Fibroblast of lung (primary cell): ENCODE results near the gene PRICKLE1. TPM values are rescaled to one million over a fixed set of nuclear protein-coding genes. Genes with fewer than 3 reads are reported as not detected.

ENCODE experiments used
- DNase-seq, 2 donors: peaks; one replicate each; pipeline versions ENCODE4 v3.0.0 to v3.0.0-alpha.2; 2010; ENCODE audit warnings: low read depth in 2 of 2
- H2AFZ ChIP-seq: 2 replicates; pipeline ENCODE4 v1.5.1; 2012; ENCODE audit warnings: low read length, control low read depth, inconsistent platforms
- H3K27ac ChIP-seq: 2 replicates; pipeline ENCODE4 v1.5.1; 2011; ENCODE audit warnings: low read length, control low read depth; ENCODE audit not compliant: insufficient read depth
- H3K27me3 ChIP-seq: 2 replicates; pipeline ENCODE4 v1.5.1; 2011; ENCODE audit warnings: mild to moderate bottlenecking, low read length; ENCODE audit not compliant: control insufficient read depth, insufficient read depth
- H3K36me3 ChIP-seq: 2 replicates; pipeline ENCODE4 v1.5.1; 2011; ENCODE audit warnings: low read length; ENCODE audit not compliant: control insufficient read depth, insufficient read depth
- H3K4me1 ChIP-seq: 2 replicates; pipeline ENCODE4 v1.5.1; 2011; ENCODE audit warnings: low read length; ENCODE audit not compliant: control insufficient read depth, insufficient read depth; ENCODE audit errors: extremely low read depth
- H3K4me2 ChIP-seq: 2 replicates; pipeline ENCODE4 v1.5.1; 2011; ENCODE audit warnings: low read length, control low read depth; ENCODE audit not compliant: insufficient read depth; ENCODE audit errors: extremely low read depth
- H3K4me3 ChIP-seq, 4 experiments: fragments of 200-600 bp in 1 of 4; sonication (generic) in 1 of 4; replicated peaks in 1 of 4; 2 replicates each; pipeline ENCODE4 v1.5.1; 2011 to 2016; ENCODE audit warnings: low read length in 4 of 4, low read depth in 3 of 4, mild to moderate bottlenecking in 3 of 4, control low read depth in 2 of 4, inconsistent platforms in 1 of 4, mixed read lengths in 1 of 4; ENCODE audit not compliant: insufficient read depth in 1 of 4; ENCODE audit errors: control extremely low read depth in 1 of 4
- H3K79me2 ChIP-seq: 2 replicates; pipeline ENCODE4 v1.5.1; 2012; ENCODE audit warnings: mild to moderate bottlenecking, low read length, inconsistent platforms; ENCODE audit not compliant: control insufficient read depth, insufficient read depth
- H3K9ac ChIP-seq: 2 replicates; pipeline ENCODE4 v1.5.1; 2011; ENCODE audit warnings: mild to moderate bottlenecking, low read length, control low read depth; ENCODE audit not compliant: insufficient read depth
- H3K9me3 ChIP-seq: 2 replicates; pipeline ENCODE4 v1.5.1; 2012; ENCODE audit warnings: low read depth, low read length; ENCODE audit not compliant: control insufficient read depth, insufficient read depth
- H4K20me1 ChIP-seq: 2 replicates; pipeline ENCODE4 v1.5.1; 2011; ENCODE audit warnings: low read length; ENCODE audit not compliant: control insufficient read depth, insufficient read depth; ENCODE audit errors: extremely low read depth
- EZH2 ChIP-seq: IDR thresholded peaks from 2 replicates; pipeline ENCODE4 v1.5.1; 2012; ENCODE audit warnings: low read length, control low read depth, mild to moderate bottlenecking; ENCODE audit errors: missing control alignments
- polyA plus RNA-seq, 2 donors: library from polyadenylated mRNA; depleted of rRNA in 1 of 2; stranded (reverse) in 1 of 2; unstranded in 1 of 2; fragments of >200 nt; gene quantifications; 2 replicates each; pipeline ENCODE4 v1.2.1, GENCODE V29; 2011 to 2012; ENCODE audit warnings: missing spikeins in 1 of 2
- total RNA-seq: library from RNA; depleted of rRNA; stranded (reverse); fragments of >200 nt; gene quantifications from 2 replicates; pipeline ENCODE4 v1.2.1, GENCODE V29; 2014
- TF ChIP-seq, protein P1 (sequence below), 2 donors: IDR thresholded peaks in 1 of 2; conservative IDR thresholded peaks in 1 of 2; 1 replicate in 1 of 2; 2 replicates in 1 of 2; pipeline ENCODE4 v1.5.1; 2011 to 2012; ENCODE audit warnings: low read length in 2 of 2, control low read depth in 1 of 2, inconsistent platforms in 1 of 2, low read depth in 1 of 2, mild to moderate bottlenecking in 1 of 2

Gene PRICKLE1
- total and polyA plus RNA-seq, 2 donors (not counting 1 experiment from before 2014, with no cell fraction given), result 3.4 to 9.6 TPM

DNA sequence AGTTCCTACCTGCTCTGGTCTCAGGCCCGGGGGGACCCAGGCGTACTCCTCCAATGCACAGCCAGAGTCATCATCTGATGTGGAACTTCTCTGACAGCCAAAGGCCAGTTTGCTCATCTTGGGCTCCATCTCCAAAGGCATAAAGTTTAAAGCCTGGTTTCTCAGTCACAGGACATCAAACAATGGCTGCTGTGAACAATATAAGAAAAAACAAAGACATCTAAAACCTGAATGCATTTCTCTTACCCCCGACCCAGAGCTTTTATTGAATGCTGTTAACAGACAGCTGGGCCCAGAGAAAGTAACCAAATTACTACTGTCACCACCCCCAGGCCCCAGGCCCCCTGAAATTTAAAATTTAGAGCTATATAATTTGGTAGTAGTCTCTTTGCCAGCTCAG lies 117.2 kb downstream of the PRICKLE1 start:
- no peak for DNase-seq
- Histone ChIP-seq H3K4me2 (no peak overlapping the region), H3K9ac (no peak overlapping the region), H4K20me1 (no peaks in the 10 kb centered on the region), H3K4me1 (peaks cover 9% of the 10 kb centered on the region), H2AFZ (no peak overlapping the region), H3K79me2 (peaks cover 7% of the 10 kb centered on the region), H3K27me3 (no peaks in the 10 kb centered on the region), H3K27ac (no peak overlapping the region), H3K9me3 (no peaks in the 10 kb centered on the region), H3K4me3 (no peak overlapping the region), H3K36me3 (no peaks in the 10 kb centered on the region)
- TF ChIP-seq, protein P1, sequence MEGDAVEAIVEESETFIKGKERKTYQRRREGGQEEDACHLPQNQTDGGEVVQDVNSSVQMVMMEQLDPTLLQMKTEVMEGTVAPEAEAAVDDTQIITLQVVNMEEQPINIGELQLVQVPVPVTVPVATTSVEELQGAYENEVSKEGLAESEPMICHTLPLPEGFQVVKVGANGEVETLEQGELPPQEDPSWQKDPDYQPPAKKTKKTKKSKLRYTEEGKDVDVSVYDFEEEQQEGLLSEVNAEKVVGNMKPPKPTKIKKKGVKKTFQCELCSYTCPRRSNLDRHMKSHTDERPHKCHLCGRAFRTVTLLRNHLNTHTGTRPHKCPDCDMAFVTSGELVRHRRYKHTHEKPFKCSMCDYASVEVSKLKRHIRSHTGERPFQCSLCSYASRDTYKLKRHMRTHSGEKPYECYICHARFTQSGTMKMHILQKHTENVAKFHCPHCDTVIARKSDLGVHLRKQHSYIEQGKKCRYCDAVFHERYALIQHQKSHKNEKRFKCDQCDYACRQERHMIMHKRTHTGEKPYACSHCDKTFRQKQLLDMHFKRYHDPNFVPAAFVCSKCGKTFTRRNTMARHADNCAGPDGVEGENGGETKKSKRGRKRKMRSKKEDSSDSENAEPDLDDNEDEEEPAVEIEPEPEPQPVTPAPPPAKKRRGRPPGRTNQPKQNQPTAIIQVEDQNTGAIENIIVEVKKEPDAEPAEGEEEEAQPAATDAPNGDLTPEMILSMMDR (conservative IDR thresholded peaks at IDR 0.05 in 1 of 2, IDR thresholded peaks at IDR 0.05 in 1 of 2; ENCODE audit: low read depth in 1 of 2, low read length in 2 of 2), result no peak
- no peak for TF ChIP-seq EZH2

DNA sequence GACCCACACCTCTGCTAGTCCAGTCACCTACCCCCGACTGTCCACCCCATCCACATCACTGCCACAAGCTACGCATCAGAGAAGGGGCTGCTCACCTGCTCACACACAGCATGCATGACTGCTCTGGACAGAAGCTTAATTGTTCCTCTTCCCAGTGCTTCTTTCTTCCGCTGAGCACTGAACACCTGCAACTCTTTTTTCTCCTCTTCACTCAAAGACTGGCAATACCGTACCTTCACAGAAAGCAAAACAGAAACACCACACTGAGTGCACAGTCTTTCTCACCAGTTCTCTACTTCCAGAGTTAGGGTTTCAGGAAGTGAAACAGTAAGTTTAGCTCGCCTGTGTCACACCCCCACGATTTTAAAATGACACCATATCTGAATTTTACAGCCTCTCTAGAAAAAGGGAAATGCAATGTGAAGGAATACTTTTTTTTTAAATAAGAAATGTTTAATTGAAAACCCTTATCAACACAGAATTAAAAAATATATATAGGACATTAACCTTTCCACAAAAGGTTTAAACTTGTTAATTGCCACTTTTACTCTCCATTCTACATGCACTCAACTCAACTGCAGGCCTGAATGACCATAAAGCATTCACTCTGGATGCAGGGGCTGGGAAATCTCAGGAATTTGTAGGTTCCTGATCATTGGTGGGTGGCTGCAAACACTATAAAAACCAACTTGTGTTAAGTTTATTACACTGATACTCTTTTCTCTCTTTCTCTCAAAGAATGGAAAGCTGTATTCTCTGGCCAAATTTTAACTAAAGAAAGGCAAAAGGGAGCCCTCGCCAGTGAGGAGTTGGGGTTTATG lies 120.0 kb downstream of the PRICKLE1 start:
- DNase-seq, result no peak
- no peak overlapping the region for H3K4me3 ChIP-seq
- H4K20me1 ChIP-seq, result no peaks in the 10 kb centered on the region
- peaks cover 7% of the 10 kb centered on the region for H3K4me1 ChIP-seq
- no peaks in the 10 kb centered on the region for H3K9me3 ChIP-seq
- no peaks in the 10 kb centered on the region for H3K27me3 ChIP-seq
- H3K27ac ChIP-seq, result no peak overlapping the region
- TF ChIP-seq, protein P1 (conservative IDR thresholded peaks at IDR 0.05 in 1 of 2, IDR thresholded peaks at IDR 0.05 in 1 of 2; ENCODE audit: low read depth in 1 of 2, low read length in 2 of 2), result no peak
- TF ChIP-seq EZH2, result no peak
- H3K79me2 ChIP-seq, result no peaks in the 10 kb centered on the region
- H3K4me2 ChIP-seq, result no peak overlapping the region
- H3K36me3 ChIP-seq, result peaks cover 2% of the 10 kb centered on the region
- H3K9ac ChIP-seq, result no peak overlapping the region
- no peak overlapping the region for H2AFZ ChIP-seq

DNA sequence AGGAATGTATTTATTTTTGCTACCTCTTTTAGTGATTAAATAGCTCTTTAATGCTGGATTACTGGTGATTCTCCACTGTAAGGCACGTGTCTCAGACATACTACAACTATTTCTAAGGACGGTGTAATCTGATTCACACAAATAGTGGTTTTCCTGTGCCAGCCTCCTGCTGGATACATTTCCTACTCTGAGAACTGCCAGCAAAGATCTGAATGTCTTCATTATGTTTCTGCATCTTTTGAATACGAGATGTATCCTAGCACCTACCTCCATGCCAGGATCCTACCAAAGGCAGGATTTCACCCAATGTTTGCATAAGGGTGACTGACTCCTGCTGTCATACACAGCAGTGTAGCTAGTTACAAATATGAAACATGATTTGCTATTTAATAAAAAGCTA lies 120.6 kb downstream of the PRICKLE1 start:
- Histone ChIP-seq H4K20me1 (no peaks in the 10 kb centered on the region), H3K36me3 (peaks cover 2% of the 10 kb centered on the region), H3K27ac (no peak overlapping the region), H2AFZ (no peak overlapping the region), H3K4me1 (peaks cover 4% of the 10 kb centered on the region), H3K79me2 (no peaks in the 10 kb centered on the region), H3K4me3 (no peak overlapping the region), H3K9ac (no peak overlapping the region), H3K4me2 (no peak overlapping the region), H3K9me3 (no peaks in the 10 kb centered on the region), H3K27me3 (no peaks in the 10 kb centered on the region)
- DNase-seq, result no peak
- TF ChIP-seq EZH2, result no peak
- TF ChIP-seq, protein P1 (conservative IDR thresholded peaks at IDR 0.05 in 1 of 2, IDR thresholded peaks at IDR 0.05 in 1 of 2; ENCODE audit: low read depth in 1 of 2, low read length in 2 of 2), result no peak
